ENCODE measurements around the gene RAB7A. TPM values are rescaled to one million over a fixed set of nuclear protein-coding genes. Genes with fewer than 3 reads are reported as not detected.

RAB7A gene
- polyA plus RNA-seq, 2 of the 4 experiments (the other 2 are of a cell fraction), result 137 to 160 TPM

DNA sequence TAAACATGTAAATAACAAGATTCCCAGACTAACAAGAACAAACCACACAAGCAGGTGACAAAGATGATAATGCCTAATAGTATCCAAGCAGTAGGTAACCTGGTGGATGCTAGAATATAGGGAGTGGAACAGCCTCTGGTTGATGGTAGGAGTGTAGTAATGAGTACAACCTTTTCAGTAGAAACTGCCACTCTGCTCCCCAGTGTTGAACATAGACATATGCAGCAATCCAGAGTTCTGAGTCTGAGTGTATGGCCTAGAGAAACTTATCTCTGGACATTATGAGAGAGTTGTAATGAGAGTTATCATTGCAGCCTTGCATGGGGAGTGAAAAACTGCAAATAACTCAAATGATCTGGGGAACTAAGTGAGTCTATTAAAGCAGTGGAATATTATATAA, 77.3 kb downstream of the RAB7A start:
- ChIA-PET POLR2A (no interaction called here), CTCF (interaction anchor here (1.9 kb wide), 1 partner anchor 123 kb away, joined by 5 read pairs; no protein-coding TSS in a partner anchor)
- no peak for DNase-seq (ENCODE audit: low read depth in 1 of 2, low spot score in 1 of 2)
- FAIRE-seq, result no peak
- peaks cover 14% of the 10 kb centered on the region for H3K4me1 ChIP-seq
- no peak overlapping the region for H3K4me2 ChIP-seq
- H3K4me3 ChIP-seq, result no peak overlapping the region
- ATAC-seq, result no peak
- no peak overlapping the region for H3K27ac ChIP-seq
- H3K9me3 ChIP-seq, result no peaks in the 10 kb centered on the region
- TF ChIP-seq, protein P1, sequence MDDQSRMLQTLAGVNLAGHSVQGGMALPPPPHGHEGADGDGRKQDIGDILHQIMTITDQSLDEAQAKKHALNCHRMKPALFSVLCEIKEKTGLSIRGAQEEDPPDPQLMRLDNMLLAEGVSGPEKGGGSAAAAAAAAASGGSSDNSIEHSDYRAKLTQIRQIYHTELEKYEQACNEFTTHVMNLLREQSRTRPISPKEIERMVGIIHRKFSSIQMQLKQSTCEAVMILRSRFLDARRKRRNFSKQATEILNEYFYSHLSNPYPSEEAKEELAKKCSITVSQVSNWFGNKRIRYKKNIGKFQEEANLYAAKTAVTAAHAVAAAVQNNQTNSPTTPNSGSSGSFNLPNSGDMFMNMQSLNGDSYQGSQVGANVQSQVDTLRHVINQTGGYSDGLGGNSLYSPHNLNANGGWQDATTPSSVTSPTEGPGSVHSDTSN (IDR thresholded peaks at IDR 0.05), result no peak
- TF ChIP-seq FOXS1 (CRISPR knock-in tag; IDR thresholded peaks at IDR 0.05) (no peak), ESRRA (IDR thresholded peaks at IDR 0.05; ENCODE audit: borderline replicate concordance, low read length) (no peak), TP53 (CRISPR knock-in tag; IDR thresholded peaks at IDR 0.05) (no peak)
- TF ChIP-seq, protein P2, sequence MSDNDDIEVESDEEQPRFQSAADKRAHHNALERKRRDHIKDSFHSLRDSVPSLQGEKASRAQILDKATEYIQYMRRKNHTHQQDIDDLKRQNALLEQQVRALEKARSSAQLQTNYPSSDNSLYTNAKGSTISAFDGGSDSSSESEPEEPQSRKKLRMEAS (IDR thresholded peaks at IDR 0.05), result no peak

DNA sequence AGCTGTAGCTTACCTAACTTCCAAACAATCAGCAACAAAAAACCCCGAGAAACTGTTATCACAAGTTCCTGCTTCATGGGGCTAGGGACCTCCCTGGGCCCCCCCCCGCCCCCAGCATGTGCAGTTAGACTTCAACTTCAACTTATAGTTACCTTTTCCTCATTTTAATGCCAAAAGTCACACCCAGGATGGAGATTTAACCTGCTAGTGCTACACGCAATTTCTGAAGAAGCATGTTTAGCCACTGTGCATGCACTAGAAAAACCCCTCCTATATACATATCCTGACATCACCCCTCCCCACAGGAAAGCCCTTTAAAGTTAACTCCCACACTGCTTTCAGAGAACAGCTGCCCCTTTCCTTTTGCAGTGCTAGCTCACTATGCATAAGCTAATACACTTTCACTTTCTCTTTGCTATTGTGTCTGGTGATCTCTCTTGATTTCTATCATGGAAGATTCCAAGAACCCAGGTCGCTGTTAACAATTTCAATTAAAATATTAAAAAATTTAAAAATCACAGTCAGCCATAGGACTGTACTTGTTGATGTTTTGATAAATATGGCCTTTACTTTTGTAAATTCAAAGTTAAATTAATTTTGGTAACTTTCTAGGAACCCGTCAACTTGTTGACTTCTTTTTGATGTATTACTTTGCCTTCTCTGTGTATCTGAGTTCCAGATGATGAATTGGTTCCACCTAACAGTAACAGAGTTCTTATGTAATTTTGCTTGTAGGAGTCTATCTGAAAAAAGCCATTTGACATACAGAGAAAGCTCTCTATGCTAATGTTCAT, 78.2 kb downstream of the RAB7A start:
- ChIA-PET POLR2A (no interaction called here), CTCF (interaction anchor here (0.9 to 1.9 kb wide), 2 partner anchors 9 to 124 kb away, joined by 3 to 5 read pairs; no protein-coding TSS in a partner anchor)
- DNase-seq (ENCODE audit: low read depth in 1 of 2, low spot score in 1 of 2) (no peak), FAIRE-seq (no peak), ATAC-seq (no peak)
- Histone ChIP-seq H3K4me2 (peak overlapping the region; percentile 28; the same call in 2 of the 3 replicates), H3K9me3 (no peaks in the 10 kb centered on the region), H3K4me1 (peaks cover 14% of the 10 kb centered on the region), H3K27ac (no peak overlapping the region), H3K4me3 (no peak overlapping the region)
- WGBS (ENCODE audit: missing lambda C conversion rate), result 70% methylated on average over 5 of the region's 5 CpGs
- TF ChIP-seq HOXA7 (CRISPR knock-in tag; IDR thresholded peaks at IDR 0.05) (no peak), JUN (IDR thresholded peaks at IDR 0.05) (no peak), MYC (IDR thresholded peaks at IDR 0.05; ENCODE audit: borderline replicate concordance, low read length) (no peak), RFX5 (IDR thresholded peaks at IDR 0.05) (no peak), ZFP36 (IDR thresholded peaks at IDR 0.05; ENCODE audit: borderline replicate concordance, partially characterized antibody) (no peak), TFCP2L1 (CRISPR knock-in tag; IDR thresholded peaks at IDR 0.05) (no peak), NFE2L2 (conservative IDR thresholded peaks at IDR 0.05; ENCODE audit: low read length) (no peak), BHLHE40 (IDR thresholded peaks at IDR 0.05; ENCODE audit: low read depth, low read length) (no peak)
- TF ChIP-seq, protein P1 (IDR thresholded peaks at IDR 0.05), result no peak

DNA sequence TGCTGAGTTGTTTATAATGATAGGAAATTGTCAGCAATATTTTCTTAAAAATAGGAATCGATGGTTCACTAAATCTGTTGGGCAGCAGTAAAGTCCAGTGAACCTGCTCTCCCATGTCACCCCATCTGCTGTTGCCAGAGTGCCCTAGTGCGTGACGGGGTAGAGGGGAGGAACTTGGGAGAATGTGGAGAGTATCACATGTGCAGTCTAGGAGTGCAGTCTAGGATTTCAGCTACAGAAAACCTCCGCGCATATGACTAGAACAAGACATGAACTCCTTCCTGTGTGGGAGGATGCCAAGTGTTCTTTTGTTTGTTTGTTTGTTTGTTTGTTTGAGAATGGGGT, 78.8 kb downstream of the RAB7A start:
- H3K4me1 ChIP-seq, result peaks cover 14% of the 10 kb centered on the region
- no peak for ATAC-seq
- H3K4me2 ChIP-seq, result no peak overlapping the region
- no peak overlapping the region for H3K27ac ChIP-seq
- no peak for DNase-seq (ENCODE audit: low read depth in 1 of 2, low spot score in 1 of 2)
- 90% methylated on average over 5 of the region's 5 CpGs for WGBS (ENCODE audit: missing lambda C conversion rate)
- H3K4me3 ChIP-seq, result no peak overlapping the region
- ChIA-PET POLR2A (no interaction called here), CTCF (interaction anchor here (0.9 to 1.9 kb wide), 2 partner anchors 10 to 124 kb away, joined by 3 to 5 read pairs; no protein-coding TSS in a partner anchor)
- TF ChIP-seq HOXA7 (CRISPR knock-in tag; IDR thresholded peaks at IDR 0.05) (no peak), HOXB13 (CRISPR knock-in tag; IDR thresholded peaks at IDR 0.05; ENCODE audit: low read depth) (no peak), ESRRA (IDR thresholded peaks at IDR 0.05; ENCODE audit: borderline replicate concordance, low read length) (no peak), NR3C1 (IDR thresholded peaks at IDR 0.05) (no peak), FOSL2 (IDR thresholded peaks at IDR 0.05) (no peak), FOSL2 (CRISPR knock-in tag; IDR thresholded peaks at IDR 0.05) (no peak), GATA3 (IDR thresholded peaks at IDR 0.05; ENCODE audit: borderline replicate concordance) (no peak), FOSB (CRISPR knock-in tag; IDR thresholded peaks at IDR 0.05) (no peak)
- TF ChIP-seq, protein P1 (IDR thresholded peaks at IDR 0.05), result no peak
- no peak for FAIRE-seq
- H3K9me3 ChIP-seq, result no peaks in the 10 kb centered on the region
